ENCODE results near the gene TRPM1. TPM values are rescaled to one million over a fixed set of nuclear protein-coding genes. Genes with fewer than 3 reads are reported as not detected.
A peak's percentile ranks its signal among the peaks of the same experiment; 100 is the strongest.

Gene TRPM1
- total RNA-seq, 1 donor from 2014 or later, result not detected

DNA sequence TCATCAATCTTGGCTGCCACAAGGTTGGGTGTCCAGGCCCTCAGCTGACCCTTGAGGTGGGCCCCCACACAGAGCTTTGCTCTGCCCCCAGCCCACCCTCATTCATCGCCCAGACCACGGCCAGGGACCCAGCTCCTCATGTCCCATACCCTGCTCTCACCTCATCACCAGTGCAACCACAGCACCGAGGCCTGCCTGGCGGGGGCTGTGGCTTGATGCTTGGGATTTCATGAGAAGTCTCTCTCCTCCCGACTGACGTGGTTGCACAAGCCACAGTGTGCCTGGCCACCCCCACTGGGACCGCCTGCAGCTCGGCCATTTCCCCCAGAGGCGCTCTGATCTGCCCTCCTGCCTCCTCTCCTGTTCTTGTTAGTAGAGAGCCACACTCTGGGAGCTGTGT is 64.7 kb downstream of the TRPM1 start:
- Histone ChIP-seq H3K4me3 (ENCODE audit: low read depth, low read length) (no peak overlapping the region), H3K27me3 (ENCODE audit: control insufficient read depth, insufficient read depth, low read length) (no peaks in the 10 kb centered on the region), H3K36me3 (ENCODE audit: control insufficient read depth, insufficient read depth, low read length) (no peaks in the 10 kb centered on the region)
- TF ChIP-seq, protein P1, sequence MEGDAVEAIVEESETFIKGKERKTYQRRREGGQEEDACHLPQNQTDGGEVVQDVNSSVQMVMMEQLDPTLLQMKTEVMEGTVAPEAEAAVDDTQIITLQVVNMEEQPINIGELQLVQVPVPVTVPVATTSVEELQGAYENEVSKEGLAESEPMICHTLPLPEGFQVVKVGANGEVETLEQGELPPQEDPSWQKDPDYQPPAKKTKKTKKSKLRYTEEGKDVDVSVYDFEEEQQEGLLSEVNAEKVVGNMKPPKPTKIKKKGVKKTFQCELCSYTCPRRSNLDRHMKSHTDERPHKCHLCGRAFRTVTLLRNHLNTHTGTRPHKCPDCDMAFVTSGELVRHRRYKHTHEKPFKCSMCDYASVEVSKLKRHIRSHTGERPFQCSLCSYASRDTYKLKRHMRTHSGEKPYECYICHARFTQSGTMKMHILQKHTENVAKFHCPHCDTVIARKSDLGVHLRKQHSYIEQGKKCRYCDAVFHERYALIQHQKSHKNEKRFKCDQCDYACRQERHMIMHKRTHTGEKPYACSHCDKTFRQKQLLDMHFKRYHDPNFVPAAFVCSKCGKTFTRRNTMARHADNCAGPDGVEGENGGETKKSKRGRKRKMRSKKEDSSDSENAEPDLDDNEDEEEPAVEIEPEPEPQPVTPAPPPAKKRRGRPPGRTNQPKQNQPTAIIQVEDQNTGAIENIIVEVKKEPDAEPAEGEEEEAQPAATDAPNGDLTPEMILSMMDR (IDR thresholded peaks at IDR 0.05; ENCODE audit: insufficient read depth, low read length, poor library complexity, severe bottlenecking), result no peak
- no peak for DNase-seq (ENCODE audit: low read depth)

DNA sequence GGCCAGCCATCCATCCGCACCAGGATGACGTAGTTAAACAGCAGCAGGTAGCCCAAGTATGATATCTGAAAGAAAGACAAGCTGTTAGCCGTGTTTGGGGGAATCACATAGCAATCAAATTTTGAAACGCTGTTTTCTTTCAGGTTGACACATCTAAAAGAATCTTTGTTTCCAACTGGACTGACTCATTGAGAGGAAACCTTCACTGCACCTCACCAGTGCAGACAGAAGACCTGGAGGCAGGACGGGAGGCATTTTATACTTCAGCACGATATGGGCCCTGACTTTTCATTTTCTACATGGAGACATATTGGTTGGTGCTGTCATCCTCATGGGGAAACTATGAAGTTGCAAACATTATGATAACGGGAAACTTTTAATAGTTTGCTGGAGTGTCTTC is 65.9 kb downstream of the TRPM1 start:
- Histone ChIP-seq H3K4me3 (ENCODE audit: low read depth, low read length) (no peak overlapping the region), H3K27me3 (ENCODE audit: control insufficient read depth, insufficient read depth, low read length) (no peaks in the 10 kb centered on the region), H3K36me3 (ENCODE audit: control insufficient read depth, insufficient read depth, low read length) (no peaks in the 10 kb centered on the region)
- no peak for DNase-seq (ENCODE audit: low read depth)
- TF ChIP-seq, protein P1 (IDR thresholded peaks at IDR 0.05; ENCODE audit: insufficient read depth, low read length, poor library complexity, severe bottlenecking), result no peak

DNA sequence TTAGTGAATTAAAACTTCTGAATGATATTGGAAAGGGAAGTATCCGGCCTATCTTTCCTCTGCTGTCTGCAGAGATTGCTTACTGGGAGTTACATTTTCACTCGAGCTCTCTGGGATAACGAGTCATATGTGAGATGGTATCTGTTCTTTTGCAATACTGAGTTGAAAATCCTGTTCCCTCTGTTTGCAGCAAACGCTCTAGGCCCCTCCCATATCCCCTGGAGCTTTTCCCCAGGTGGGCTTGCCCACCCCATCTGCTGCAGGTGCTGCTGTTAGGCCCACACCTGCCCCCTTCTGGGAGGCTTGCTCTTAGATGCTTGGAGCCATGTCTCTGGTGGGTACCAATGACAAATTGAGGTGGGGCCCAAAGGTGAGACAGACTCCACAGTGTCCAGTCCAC is 67.4 kb downstream of the TRPM1 start:
- TF ChIP-seq, protein P1 (IDR thresholded peaks at IDR 0.05; ENCODE audit: insufficient read depth, low read length, poor library complexity, severe bottlenecking), result peak; percentile 5
- Histone ChIP-seq H3K27me3 (ENCODE audit: control insufficient read depth, insufficient read depth, low read length) (no peaks in the 10 kb centered on the region), H3K4me3 (ENCODE audit: low read depth, low read length) (no peak overlapping the region), H3K36me3 (ENCODE audit: control insufficient read depth, insufficient read depth, low read length) (no peaks in the 10 kb centered on the region)
- DNase-seq (ENCODE audit: low read depth), result no peak

DNA sequence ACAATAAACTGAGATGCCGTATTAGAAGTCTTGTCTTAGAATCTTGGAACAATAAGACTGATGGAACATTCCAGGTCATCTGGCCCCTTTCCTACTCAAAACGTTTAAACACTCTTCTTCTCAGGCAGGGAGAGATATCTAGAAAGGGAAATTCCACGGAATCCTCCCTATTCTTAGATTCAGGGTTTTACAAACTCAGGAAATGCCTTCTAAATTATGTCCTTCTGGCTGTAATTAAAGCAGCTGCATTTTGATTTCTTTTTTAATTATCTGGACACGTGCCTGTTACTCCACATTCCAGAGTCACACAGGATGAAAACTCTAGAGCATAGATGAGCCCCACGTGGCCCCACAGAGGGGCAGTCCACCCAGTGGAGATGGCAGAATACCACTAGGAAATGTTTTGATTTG is 68.6 kb downstream of the TRPM1 start:
- TF ChIP-seq, protein P1 (IDR thresholded peaks at IDR 0.05; ENCODE audit: insufficient read depth, low read length, poor library complexity, severe bottlenecking), result no peak
- H3K27me3 ChIP-seq (ENCODE audit: control insufficient read depth, insufficient read depth, low read length), result no peaks in the 10 kb centered on the region
- no peak overlapping the region for H3K4me3 ChIP-seq (ENCODE audit: low read depth, low read length)
- H3K36me3 ChIP-seq (ENCODE audit: control insufficient read depth, insufficient read depth, low read length), result no peaks in the 10 kb centered on the region
- no peak for DNase-seq (ENCODE audit: low read depth)

DNA sequence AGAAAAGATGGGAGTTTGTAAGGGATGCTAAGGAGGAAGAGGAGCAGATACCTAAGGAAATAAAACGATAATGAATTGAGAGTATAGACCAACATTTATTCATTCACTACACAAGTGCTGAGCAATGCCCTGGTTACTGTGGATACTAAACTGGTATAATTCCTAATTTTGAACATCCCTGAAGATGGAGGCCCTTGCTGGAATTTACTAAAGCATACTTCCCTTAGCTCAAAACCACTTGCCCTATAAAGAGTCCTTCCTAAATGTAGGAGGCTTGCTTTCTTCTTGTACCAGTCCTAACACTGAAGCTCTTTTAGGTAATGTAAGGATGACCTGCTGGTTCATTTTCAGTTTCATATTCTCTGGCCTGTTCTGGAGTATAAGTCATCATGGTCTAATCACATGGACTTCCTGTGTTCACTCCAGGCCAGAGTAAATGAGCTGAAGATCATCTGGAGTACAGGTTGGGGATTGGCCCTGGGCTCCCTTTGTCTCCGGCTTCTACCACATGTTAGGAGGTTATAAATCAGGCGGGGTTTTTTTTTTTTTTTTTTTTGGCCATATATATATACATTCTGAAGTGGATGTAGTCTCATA is 70.0 kb downstream of the TRPM1 start:
- TF ChIP-seq, protein P1 (IDR thresholded peaks at IDR 0.05; ENCODE audit: insufficient read depth, low read length, poor library complexity, severe bottlenecking), result no peak
- no peak for DNase-seq (ENCODE audit: low read depth)
- no peaks in the 10 kb centered on the region for H3K36me3 ChIP-seq (ENCODE audit: control insufficient read depth, insufficient read depth, low read length)

DNA sequence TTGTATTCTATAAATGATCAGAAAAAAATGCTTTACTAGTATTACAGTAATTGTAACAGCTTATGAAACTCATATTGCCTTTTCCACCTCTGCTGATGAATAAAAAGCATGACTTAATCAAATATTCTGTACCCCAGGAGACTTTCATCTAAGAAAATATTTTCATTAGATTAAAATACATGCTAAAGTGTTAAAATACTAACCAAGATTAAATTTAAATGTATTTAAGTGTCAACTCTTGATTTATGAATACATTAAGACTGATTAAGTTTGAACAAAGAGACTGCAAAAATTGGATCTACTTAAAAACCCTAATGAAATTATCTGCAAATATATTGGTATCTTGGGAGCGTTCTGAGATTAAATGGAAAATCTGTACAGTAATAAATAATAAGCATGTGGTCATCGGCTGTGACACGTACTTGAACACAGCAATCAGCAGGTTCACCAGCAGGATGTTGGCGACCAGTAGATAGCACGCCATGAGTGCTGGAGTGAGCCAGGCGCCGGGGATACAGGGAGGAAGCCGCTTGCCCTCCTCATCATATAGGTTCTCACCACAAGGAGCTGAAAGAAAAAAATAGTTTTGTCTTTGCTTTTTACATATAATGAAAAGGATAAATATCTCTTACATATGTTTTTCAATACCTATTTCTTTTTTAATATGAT is 73.5 kb downstream of the TRPM1 start:
- Histone ChIP-seq H3K4me3 (ENCODE audit: low read depth, low read length) (no peak overlapping the region), H3K27me3 (ENCODE audit: control insufficient read depth, insufficient read depth, low read length) (no peaks in the 10 kb centered on the region), H3K36me3 (ENCODE audit: control insufficient read depth, insufficient read depth, low read length) (no peaks in the 10 kb centered on the region)
- DNase-seq (ENCODE audit: low read depth), result no peak
- TF ChIP-seq, protein P1 (IDR thresholded peaks at IDR 0.05; ENCODE audit: insufficient read depth, low read length, poor library complexity, severe bottlenecking), result no peak

More for the DNA sequence above, 70.0 kb downstream of the TRPM1 start:
- Histone ChIP-seq H3K4me3 (ENCODE audit: low read depth, low read length) (no peak overlapping the region), H3K27me3 (ENCODE audit: control insufficient read depth, insufficient read depth, low read length) (no peaks in the 10 kb centered on the region)

Measured in kidney epithelial cell (primary cell).